PFSK-1 (cell line): ENCODE results near the gene GPD2.

Source experiments
- FOXP2 ChIP-seq: optimal IDR thresholded peaks from 2 replicates; pipeline ENCODE3; 2011; ENCODE audit warnings: borderline replicate concordance, control low read depth, inconsistent platforms; ENCODE audit not compliant: insufficient read depth; ENCODE audit errors: extremely low read length, extremely low read depth
- POLR2AphosphoS5 ChIP-seq: IDR thresholded peaks from 2 replicates; pipeline ENCODE4 v1.6.1; 2012; ENCODE audit warnings: low read depth, mild to moderate bottlenecking, control low read depth, low read length, moderate library complexity
- SIN3A ChIP-seq: IDR thresholded peaks from 2 replicates; pipeline ENCODE4 v1.6.1; 2012; ENCODE audit warnings: mild to moderate bottlenecking, low read length, moderate library complexity, borderline replicate concordance; ENCODE audit not compliant: insufficient read depth
- TAF1 ChIP-seq: IDR thresholded peaks from 2 replicates; pipeline ENCODE4 v1.6.1; 2012; ENCODE audit warnings: low read length, control low read depth, borderline replicate concordance; ENCODE audit not compliant: insufficient read depth
- TF ChIP-seq, protein P1 (sequence below), 2 experiments: IDR thresholded peaks; 2 replicates each; pipeline versions ENCODE4 v1.6.1 to v1.8.0; 2011 to 2012; ENCODE audit warnings: low read depth in 2 of 2, low read length in 2 of 2, control low read depth in 1 of 2, inconsistent platforms in 1 of 2, mild to moderate bottlenecking in 1 of 2, moderate library complexity in 1 of 2; ENCODE audit not compliant: insufficient read depth in 1 of 2

DNA sequence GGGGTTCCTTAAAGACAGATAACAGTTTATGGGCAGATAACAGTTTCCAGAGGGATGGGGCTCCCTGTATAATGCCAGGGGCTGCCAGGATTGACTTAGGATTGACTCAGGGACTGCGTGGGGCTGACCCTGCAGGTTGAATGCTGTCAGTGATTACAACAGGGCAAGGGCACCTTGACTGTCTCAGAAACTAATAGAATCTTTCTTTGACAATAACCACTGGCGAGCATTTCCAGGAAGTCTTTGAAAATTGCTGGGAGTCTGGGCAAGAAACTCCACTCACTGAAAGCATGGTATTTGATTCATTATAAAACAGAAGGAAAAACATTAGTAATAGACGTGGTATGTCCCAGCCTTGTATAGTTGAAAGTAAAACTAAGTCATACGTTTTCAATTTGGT is 101.0 kb downstream of the GPD2 start:
- TF ChIP-seq POLR2AphosphoS5 (no peak), TAF1 (no peak), SIN3A (no peak), FOXP2 (no peak)
- TF ChIP-seq, protein P1, sequence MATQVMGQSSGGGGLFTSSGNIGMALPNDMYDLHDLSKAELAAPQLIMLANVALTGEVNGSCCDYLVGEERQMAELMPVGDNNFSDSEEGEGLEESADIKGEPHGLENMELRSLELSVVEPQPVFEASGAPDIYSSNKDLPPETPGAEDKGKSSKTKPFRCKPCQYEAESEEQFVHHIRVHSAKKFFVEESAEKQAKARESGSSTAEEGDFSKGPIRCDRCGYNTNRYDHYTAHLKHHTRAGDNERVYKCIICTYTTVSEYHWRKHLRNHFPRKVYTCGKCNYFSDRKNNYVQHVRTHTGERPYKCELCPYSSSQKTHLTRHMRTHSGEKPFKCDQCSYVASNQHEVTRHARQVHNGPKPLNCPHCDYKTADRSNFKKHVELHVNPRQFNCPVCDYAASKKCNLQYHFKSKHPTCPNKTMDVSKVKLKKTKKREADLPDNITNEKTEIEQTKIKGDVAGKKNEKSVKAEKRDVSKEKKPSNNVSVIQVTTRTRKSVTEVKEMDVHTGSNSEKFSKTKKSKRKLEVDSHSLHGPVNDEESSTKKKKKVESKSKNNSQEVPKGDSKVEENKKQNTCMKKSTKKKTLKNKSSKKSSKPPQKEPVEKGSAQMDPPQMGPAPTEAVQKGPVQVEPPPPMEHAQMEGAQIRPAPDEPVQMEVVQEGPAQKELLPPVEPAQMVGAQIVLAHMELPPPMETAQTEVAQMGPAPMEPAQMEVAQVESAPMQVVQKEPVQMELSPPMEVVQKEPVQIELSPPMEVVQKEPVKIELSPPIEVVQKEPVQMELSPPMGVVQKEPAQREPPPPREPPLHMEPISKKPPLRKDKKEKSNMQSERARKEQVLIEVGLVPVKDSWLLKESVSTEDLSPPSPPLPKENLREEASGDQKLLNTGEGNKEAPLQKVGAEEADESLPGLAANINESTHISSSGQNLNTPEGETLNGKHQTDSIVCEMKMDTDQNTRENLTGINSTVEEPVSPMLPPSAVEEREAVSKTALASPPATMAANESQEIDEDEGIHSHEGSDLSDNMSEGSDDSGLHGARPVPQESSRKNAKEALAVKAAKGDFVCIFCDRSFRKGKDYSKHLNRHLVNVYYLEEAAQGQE (IDR thresholded peaks at IDR 0.05; ENCODE audit: insufficient read depth in 1 of 2, low read depth in 2 of 2, low read length in 2 of 2), result no peak
